GM18873 (cell line): Measurements from ENCODE around the gene DYRK1A.
"Not testable (repeated sequence)": the region's sequence is repeated elsewhere in the genome, so short reads cannot be mapped to it uniquely, and the experiment has no call there.

Source experiments
- ATAC-seq: cut with Tn5 transposase; IDR thresholded peaks from one replicate; pipeline ENCODE4 v1.9.1; 2021; ENCODE audit warnings: mild to moderate bottlenecking, moderate library complexity, moderate number of reproducible peaks; ENCODE audit not compliant: unreplicated experiment, low FRiP score

The DYRK1A gene

DNA sequence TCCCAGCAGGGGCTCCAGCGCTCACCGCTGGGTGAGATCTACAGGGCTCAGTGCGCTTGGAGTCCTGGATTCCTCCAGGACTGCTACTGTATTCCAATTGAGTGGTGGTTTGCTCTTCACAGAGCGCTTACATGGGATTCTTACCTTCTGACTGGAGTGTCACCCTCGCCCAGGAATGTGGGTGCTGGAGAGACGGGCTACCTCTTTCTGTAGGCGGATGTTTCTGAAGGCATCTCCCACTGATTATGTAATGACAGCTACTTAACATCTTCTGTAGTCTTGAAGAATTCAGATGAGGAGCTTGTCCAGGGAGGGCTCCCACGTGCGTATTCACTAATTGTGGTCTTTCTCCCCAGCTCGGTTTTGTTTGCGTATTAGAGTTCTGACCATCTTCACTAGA, 154.2 kb downstream of the DYRK1A start:
- no peak for ATAC-seq

DNA sequence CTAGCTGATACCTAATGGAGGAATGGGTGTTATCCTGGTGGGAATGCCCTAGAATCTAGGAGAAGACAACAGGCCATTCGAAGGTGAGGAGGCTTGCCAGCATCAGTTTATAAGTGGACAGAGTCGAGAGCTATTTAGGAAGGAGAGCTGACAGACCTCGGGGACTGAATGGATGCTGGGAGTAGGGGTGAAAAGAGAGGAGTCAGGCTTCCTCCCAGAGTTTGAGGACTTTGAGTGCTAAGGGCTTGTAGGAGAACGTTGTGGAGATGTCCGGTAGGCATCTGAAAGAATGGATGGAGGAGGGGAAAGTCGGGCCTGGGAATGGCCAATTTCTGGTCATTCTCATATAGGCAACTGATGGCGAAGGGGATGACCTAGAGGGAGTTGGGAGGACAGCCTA, 155.1 kb downstream of the DYRK1A start:
- no peak for ATAC-seq

DNA sequence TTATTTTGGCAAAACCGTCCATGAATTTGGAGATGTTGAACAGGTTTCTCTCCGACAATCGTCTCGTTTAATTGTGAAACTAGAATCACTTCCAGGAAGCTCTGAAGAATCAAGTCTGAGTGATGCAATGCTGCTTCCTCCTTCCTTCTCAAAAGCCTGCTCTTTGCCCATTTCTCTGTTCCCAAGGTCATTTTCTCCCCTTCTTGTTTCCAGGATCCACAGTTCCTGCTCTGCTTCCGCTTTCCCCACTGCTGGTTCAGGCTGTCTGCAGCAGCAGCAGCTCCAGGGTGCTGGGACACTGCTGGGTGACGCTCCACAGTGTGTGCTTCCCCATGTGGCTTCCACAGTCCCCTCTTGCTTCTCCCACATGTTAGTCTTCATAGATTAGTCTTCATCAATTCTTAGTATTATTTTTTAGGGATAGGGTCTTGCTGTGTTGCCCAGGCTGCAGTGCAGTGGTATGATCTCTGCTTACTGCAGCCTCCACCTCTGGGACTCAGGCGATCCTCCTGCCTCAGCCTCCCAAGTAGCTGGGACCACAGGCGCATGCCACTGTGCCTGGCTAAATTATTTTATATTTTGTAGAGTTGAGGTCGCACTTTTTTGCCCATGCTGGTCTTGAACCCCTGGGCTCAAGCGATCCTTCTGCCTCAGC, 156.2 kb downstream of the DYRK1A start:
- no peak for ATAC-seq

DNA sequence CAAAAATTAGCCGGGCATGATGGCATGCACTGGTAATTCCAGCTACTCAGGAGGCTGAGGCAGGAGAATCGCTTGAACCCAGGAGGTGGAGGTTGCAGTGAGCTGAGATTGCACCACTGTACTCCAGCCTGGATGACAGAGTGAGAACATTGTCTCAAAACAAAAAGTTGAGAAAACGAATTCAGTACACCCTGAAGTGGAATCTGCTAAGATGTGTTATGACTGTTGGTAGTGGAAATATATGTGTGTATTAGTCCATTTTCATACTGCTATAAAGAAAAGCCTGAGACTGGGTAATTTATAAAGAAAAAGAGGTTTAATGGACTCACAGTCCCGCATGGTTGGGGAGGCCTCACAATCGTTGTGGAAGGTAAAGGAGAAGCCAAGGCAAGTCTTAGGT, 158.4 kb downstream of the DYRK1A start:
- not testable (repeated sequence) for ATAC-seq

DNA sequence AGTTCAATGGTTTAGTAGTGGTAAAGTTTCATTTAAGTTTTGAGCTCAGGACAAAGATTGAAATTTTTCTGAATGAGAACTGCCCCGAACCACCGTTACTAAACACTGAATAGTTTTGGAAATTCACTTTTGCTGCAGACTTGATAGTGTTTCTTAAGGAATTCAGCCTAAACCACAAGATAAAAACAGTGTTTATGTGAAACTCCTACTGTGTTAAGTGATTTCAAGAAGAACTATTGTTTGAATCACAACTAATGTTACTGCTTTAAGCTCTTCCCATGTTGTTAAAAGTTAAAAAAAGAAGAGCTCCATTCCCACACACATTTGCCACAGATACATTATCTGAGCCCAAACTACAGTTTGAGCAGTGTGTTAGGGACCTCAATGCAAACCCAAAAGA, 159.2 kb downstream of the DYRK1A start:
- ATAC-seq, result no peak

DNA sequence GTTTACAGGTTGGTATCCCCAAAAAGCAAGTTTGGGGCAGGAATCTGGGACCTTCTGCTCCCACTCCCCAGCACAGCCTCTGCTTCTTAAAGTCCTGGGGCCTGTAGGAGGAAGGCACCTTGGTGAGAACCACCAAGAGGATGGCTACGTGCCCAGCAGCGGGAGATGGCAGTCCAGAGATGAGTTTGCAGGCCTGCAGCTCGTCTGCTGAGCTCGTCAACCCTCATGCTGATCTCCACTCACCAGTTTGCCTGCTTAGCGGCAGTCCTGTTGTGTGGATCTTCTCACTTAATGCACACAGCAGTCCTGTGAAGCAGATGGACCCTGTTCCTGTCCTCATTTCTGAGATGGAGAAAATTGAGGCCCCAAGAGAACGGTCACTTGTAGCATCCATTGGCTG, 160.5 kb downstream of the DYRK1A start:
- no peak for ATAC-seq

DNA sequence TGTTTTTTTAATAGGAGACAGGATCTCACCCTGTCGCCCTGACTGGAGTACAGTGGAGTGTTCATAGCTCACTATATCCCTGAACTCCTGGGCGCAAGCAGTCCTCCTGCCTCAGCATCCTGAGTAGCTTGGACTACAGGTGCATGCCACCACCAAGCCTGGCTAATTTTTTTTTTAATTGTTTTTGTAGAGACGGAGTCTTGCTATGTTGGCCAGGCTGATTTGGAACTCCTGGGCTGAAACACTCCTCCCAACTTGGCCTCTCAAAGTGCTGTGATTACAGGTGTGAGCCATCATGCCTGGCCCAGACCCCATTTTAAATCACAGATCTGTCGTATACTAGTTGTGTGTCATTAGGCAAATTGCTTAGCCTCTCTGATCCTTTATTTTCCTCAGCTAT, 161.1 kb downstream of the DYRK1A start:
- no peak for ATAC-seq

DNA sequence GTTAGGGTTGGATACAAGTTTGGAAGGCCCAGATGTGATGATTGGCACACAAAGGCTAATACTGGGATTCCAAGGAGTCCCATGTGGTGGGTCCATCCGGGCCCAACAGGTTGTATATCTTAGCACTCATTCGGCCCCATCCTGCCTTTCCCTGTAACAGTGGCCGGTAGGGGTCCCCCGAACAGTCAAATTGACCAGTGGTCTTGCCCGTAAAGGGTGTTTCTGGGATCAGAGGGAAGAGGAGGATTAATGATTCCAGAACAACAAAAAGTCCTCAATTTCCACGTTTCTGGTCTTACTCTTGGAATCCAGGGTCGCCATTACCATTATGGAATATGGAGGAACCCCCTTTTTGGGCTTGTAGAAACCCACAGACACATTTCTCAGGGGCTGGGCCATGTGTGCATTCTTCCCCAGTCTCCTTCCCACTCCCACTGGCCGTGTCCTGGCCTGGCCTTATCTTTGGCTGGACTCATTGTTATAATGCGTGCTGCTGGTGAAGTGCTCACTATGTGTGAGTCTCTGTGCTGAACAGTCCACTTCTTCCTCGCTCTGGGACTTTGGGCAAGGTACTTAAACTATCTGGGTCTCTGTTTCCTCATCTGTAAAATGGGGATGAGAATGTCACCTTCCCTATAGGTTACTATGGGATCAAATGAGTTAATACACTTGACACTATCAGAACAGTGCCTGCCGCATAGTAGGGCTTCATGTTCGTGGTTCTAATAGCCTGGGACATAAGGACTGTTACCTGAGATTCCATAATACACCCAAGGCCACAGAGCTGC, 161.8 kb downstream of the DYRK1A start:
- ATAC-seq, result no peak

DNA sequence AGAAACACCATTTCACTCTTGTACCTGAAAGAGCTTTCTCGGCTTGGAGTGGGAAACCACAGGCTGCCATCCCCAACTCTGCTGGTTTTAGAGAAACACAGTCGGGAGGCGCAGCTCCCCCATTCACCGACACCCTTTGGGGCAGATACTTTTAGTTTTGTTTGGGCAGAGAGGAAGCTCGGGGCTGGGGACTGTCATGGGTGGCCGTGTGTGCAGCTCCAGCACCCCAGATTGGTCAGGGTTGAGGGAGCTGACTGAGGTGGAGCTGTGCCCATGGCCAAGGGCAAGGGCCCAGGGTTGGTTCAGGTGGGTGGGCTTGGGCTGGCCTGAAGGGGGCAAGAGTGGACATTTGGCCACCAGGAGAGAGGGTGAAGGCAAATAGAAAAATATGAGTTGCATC, 163.1 kb downstream of the DYRK1A start:
- ATAC-seq, result no peak

DNA sequence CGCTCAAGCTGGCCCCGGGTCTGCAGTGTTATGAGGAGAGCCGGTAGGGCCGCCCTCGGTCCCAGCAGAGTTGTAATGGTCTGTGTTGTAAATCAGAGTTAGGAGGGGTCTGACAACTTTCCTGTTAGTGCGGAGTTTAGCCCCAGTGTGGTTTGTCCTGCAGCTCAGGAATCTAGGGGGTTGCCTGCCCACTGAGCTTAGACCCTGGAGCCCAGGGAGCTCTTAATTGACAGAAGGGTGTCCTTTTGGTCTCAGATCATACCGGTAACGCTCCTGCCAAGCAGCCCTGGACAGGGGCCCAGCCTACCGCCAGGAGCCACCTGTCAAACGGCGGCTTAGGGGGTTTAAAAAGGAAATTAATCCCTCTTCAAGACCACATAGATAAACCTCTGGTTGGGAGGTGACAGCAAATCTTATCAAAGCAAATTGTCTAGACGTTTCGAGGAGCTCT, 164.4 kb downstream of the DYRK1A start:
- ATAC-seq, result no peak

DNA sequence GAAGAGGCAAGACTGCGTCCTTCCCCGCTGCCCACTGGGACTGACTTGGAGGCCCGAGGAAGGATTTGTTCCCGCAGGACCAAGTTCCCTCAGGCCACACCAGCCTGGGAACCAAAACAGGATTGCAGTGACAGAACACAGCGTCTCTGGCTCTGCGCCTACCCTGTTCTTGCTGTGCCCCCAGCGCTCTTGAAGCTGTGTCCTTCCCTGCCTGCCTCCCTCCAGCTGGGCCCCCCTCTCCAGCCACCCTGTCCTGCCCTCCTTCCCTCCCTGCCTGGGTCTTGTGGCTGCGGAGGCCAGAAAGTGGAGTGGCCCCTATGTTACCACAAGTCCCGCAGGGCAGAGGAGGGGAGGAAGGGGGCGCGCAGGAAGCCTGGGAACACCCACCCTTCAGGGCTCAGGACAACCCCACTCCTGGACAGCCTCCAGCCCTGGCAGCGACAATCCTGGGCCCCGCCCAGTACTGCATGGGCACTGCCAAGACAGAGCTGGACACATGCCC, 164.9 kb downstream of the DYRK1A start:
- no peak for ATAC-seq

DNA sequence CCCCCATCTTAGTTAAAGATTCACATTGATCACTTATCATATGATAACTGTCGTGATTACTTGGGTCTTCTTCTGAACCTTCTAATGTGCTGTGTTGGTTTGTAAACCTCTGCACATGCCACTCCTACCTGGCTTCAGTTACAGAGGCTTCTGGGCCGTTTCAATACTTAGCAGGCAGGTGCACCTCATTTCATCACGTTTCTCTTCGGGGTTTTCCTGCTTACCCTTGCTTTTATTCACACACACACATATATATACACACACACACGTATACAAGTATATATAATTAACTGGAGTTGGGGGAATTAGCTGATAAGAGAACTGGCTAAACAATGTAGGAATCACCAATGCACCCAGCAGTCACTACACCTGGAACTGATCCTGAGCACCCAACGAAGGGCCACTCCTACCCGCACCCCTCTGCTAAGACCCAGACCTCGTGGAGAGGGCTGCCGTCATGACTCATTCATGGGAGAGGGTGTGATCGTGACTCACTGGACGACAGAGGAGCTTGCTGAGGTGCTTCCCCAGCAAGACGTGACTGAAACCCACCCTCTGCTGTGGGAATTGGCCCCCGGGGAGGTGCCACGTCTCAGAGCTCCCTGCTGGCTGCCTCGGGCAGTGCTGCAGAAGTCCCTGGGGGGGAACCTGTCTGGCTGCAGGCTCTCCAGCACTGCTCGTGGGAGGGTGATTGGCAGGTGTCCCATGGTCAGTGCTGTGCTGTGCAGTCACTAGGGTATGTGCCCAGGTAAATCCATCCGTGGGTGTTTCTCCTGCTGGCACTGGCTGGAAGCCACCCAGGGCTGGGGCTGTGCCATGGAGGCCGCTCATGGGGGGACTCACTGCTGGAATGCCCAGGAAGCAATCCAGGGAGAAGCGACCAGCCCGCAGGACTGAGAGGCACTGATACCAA, 166.6 kb downstream of the DYRK1A start:
- ATAC-seq, result no peak

DNA sequence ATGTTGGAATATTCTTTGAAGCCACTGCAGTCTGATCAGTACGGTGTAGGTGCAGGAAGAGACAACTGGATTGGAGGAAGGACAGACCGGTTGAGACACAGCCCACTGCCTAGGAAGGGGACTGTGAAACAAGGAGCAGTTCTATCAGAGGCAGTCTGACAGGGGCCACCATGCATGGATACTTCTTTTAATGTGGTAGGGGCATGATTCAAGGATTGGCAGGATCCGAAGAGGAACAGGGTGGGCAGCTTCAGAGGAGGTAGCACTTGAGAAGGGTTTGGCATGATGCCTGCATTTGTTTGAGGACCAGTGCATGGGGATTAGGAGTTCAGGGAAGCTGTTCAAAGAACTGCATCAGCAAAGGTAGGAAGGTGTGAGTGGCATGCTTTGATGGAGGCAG, 167.9 kb downstream of the DYRK1A start:
- ATAC-seq, result no peak

DNA sequence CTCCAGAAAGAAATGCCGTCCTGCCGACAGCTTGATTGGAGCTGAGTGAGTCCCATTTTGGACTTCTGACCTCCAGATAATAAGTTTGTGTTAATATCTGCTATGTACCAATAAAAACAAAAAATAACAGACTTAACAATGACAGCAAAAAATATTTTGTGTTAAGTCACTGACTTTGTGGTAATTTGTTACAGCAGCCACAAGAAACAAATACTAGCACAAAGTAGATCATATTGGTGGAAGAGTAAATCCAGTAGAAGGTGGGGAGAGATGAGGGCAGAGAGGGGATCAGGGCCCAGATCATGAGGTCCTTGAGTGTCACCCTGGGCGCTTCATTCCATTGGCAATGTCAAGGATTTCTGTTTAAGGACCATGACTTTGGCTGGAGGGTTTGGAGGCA, 168.6 kb downstream of the DYRK1A start:
- ATAC-seq, result no peak

DNA sequence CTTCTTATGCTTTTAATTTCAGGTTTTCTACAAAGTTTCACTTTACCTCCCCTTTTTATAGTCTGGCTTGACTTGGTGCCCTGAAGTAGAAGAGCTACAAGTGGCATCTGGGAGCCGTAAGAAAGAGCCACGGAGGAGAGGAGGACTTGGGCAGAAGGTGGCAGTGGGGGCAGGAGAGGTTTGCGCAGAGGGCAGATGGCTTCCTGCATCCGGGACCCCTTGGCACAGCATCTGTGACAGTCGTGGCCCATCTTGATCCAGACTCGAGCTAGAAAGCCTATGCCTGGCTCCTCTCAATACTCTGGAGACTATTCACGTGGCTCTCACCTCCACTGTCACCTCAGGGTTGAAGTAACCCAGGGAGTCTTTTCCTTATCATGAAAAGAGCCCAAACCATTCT, 169.1 kb downstream of the DYRK1A start:
- no peak for ATAC-seq

DNA sequence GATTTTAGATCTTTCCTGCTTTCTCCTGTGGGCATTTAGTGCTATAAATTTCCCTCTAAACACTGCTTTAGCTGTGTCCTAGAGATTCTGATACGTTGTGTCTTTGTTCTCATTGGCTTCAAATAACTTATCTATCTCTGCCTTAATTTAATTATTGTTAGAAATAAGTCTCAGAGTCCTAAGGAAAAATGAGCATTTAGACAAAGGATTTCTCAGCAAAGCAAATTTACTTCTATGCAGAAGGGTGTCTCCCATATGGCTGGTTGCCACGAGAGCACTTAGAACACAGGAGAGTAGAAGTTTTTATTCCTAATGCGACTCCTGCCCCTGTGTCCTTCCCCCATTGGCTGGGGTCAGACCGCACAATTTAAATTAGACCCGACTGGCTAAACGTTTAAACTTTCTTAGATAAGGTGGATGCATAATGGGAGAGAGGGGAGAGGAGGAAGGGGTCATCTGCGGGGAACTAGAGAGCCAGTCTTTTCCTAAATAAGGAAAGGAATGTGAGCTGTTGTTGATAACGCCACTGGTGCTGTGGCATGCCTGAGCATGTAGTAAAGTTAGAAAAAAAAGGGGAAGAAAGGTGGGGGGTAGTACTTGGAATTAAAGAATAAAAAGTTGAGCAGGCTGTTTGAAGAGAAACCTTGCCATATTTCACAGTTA, 170.2 kb downstream of the DYRK1A start:
- ATAC-seq, result no peak

DNA sequence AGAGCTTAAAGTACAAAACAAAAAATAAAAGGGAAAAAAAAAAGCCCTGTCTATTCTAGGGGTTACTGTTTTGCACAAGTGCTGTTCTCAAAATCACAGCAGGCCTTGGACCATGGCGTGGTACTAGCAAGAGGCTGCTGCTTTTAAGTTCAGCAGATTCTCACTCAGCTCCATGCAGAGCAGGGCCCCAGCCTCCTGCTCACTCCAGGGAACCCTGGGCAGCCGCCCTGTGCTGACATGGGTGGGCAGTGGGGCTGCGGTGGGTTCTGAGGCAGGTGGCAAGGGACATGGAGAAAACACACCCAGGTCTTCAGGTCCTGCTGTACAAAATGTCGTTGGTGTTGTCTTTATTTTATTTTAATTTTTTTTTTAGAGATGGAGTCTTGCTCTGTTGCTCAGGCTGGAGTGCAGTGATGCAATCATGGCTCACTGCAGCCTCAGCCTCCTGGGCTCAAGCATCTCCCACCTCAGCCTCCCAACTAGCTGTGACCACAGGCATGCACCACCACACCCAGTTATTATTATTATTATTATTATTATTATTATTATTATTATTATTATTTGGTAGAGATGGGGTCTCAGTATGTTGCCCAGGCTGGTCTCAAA, 170.9 kb downstream of the DYRK1A start:
- ATAC-seq, result no peak

DNA sequence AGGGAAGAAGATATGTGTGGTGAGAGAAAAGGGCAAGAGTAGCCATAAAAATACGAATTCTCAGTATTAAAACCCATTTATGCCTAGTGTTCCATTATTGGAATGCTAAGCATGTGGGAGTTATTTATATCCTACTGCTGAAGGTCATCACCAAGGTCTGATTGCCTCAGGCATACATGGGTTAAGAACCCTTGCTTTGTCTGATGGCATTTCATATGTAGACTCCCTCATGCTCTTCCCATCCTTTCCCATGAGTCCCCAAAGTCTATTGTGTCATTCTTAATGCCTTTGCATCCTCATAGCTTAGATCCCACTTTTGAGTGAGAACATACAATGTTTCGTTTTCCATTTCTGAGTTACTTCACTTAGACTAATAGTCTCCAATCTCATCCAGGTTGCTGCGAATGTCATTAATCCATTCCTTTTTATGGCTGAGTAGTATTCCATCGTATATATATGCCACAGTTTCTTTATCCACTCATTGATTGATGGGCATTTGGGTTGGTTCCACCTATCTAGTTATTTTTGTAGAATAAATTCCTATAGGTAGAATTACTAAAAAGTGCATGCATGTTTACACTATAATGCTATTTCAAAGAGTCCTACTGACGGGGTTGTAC, 172.5 kb downstream of the DYRK1A start:
- no peak for ATAC-seq

DNA sequence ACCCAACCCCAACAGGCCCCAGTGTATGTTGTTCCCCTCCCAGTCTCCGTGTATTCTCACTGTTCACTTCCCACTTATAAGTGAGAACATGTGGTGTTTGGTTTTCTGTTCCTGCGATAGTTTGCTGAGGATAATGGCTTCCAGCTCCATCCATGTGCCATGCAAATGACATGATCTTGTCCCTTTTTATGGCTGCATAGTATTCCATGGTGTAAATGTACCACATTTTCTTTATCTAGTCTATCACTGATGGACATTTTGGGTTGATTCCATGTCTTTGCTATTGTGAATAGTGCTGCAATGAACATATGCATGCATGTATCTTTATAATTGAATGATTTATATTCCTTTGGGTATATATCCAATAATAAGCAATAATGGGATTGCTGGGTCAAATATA, 174.6 kb downstream of the DYRK1A start:
- not testable (repeated sequence) for ATAC-seq

DNA sequence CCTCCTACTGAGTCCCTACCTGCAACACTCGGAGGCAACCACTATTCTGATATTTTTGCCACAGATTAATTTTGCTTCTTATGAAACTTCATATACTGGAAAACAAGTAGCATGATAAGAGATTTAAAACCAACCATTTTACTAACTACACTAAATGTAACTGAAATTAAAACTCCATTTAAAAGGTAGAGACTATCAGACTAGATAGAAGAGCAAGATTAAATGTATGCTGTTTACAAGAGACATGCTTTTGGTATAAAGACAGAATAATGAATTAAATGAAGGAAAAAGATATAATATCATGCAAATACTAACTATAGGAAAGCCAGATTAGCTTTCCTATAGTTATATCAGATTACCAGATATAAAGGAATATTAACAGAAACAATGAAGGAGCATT, 175.9 kb downstream of the DYRK1A start:
- ATAC-seq, result no peak
